GM19395 (cell line): ENCODE data around the gene ZBTB17.
A peak's percentile ranks its signal among the peaks of the same experiment; 100 is the strongest.

Experiments
- ATAC-seq: cut with Tn5 transposase; IDR thresholded peaks from one replicate; pipeline ENCODE4 v1.9.1; 2021; ENCODE audit warnings: mild to moderate bottlenecking, moderate library complexity; ENCODE audit not compliant: unreplicated experiment

Gene ZBTB17

GRCh38 chr1:15961492-15961891 is 14.4 kb downstream of the ZBTB17 start:
- no peak for ATAC-seq

GRCh38 chr1:15960808-15961207 is 15.1 kb downstream of the ZBTB17 start:
- ATAC-seq: no peak

- ATAC-seq: no peak
Observed at GRCh38 chr1:15959827-15960446, 16.0 kb downstream of the ZBTB17 start.

GRCh38 chr1:15959424-15959823 is 16.5 kb downstream of the ZBTB17 start:
- ATAC-seq: no peak

- ATAC-seq: no peak
Observed at GRCh38 chr1:15958793-15959192, 17.1 kb downstream of the ZBTB17 start.

- no peak for ATAC-seq
Observed at GRCh38 chr1:15958111-15958510, 17.8 kb downstream of the ZBTB17 start.

- no peak for ATAC-seq
Observed at GRCh38 chr1:15957221-15958095, 18.4 kb downstream of the ZBTB17 start.

- ATAC-seq: no peak
Observed at GRCh38 chr1:15956150-15956549, 19.8 kb downstream of the ZBTB17 start.

- no peak for ATAC-seq
Observed at GRCh38 chr1:15955552-15955951, 20.3 kb downstream of the ZBTB17 start.

- no peak for ATAC-seq
Observed at GRCh38 chr1:15954316-15954715, 21.6 kb downstream of the ZBTB17 start.

GRCh38 chr1:15953791-15954241 is 22.1 kb downstream of the ZBTB17 start:
- no peak for ATAC-seq

GRCh38 chr1:15953294-15953771 is 22.6 kb downstream of the ZBTB17 start:
- no peak for ATAC-seq

- no peak for ATAC-seq
Observed at GRCh38 chr1:15952317-15953258, 23.3 kb downstream of the ZBTB17 start.

- no peak for ATAC-seq
Observed at GRCh38 chr1:15951341-15952153, 24.4 kb downstream of the ZBTB17 start.

GRCh38 chr1:15950763-15951295 is 25.1 kb downstream of the ZBTB17 start:
- no peak for ATAC-seq

- ATAC-seq: no peak
Observed at GRCh38 chr1:15950302-15950701, 25.6 kb downstream of the ZBTB17 start.

GRCh38 chr1:15949453-15950245 is 26.3 kb downstream of the ZBTB17 start:
- peak; percentile 68 for ATAC-seq

- ATAC-seq: no peak
Observed at GRCh38 chr1:15948595-15949452, 27.1 kb downstream of the ZBTB17 start.
